Right lobe of liver (tissue), 6 donors: ENCODE data around the gene PHGDH. TPM values are rescaled to one million over a fixed set of nuclear protein-coding genes. Genes with fewer than 3 reads are reported as not detected.

ENCODE experiments used
- ATAC-seq, 4 donors: fragments of 200-7000 bp; cut with Tn5 transposase; one replicate each; pipeline ENCODE4 v1.9.1; 2020; ENCODE audit warnings: mild to moderate bottlenecking in 4 of 4, moderate library complexity in 4 of 4
- DNase-seq, 3 donors: peaks; one replicate each; pipeline ENCODE4 v3.0.0-alpha.2; 2020
- H3K27ac ChIP-seq, 3 donors: fragments of 200-600 bp; one replicate each; pipeline ENCODE4 v1.8.0; 2022
- H3K27me3 ChIP-seq, 2 donors: fragments of 200-600 bp; one replicate each; pipeline ENCODE4 v1.8.0; 2022
- H3K36me3 ChIP-seq, 4 donors: fragments of 200-600 bp; sonication (generic) in 1 of 4; one replicate each; pipeline versions ENCODE4 v1.5.1 to v1.8.0; 2017 to 2022; ENCODE audit warnings: control low read depth in 1 of 4
- H3K4me1 ChIP-seq, 4 donors: fragments of 200-600 bp; sonication (generic) in 1 of 4; one replicate each; pipeline versions ENCODE4 v1.5.1 to v1.8.0; 2017 to 2022; ENCODE audit warnings: control low read depth in 1 of 4
- H3K4me3 ChIP-seq, 3 donors: fragments of 200-600 bp; one replicate each; pipeline ENCODE4 v1.8.0; 2022
- H3K9me3 ChIP-seq, 4 donors: fragments of 200-600 bp; sonication (generic) in 1 of 4; one replicate each; pipeline versions ENCODE4 v1.5.1 to v1.8.0; 2017 to 2022; ENCODE audit warnings: control low read depth in 1 of 4
- CTCF ChIP-seq, 4 donors: fragments of 200-600 bp in 3 of 4; fragments of 450-650 bp in 1 of 4; IDR thresholded peaks; one replicate each; pipeline versions ENCODE4 v1.5.1 to v1.8.0; 2016 to 2022; ENCODE audit warnings: antibody characterized with exemption in 4 of 4, mild to moderate bottlenecking in 2 of 4
- POLR2A ChIP-seq: fragments of 450-650 bp; IDR thresholded peaks from one replicate; pipeline ENCODE4 v1.6.1; 2017; ENCODE audit warnings: antibody characterized with exemption, mild to moderate bottlenecking
- WGBS: methylation state at CpG from one replicate; pipeline ENCODE4 v1.1.6; 2018; ENCODE audit warnings: low coverage, low lambda C conversion rate; ENCODE audit not compliant: insufficient coverage; ENCODE audit errors: missing lambda C conversion rate; 5-methylcytosine and 5-hydroxymethylcytosine counted together
- intact Hi-C, 2 donors: fragments of 100-400 bp; cut with DNase I; formaldehyde crosslinking; loops; one replicate each; pipeline versions ENCODE4 v1.11.2 to v1.14.1; 2022
- total RNA-seq, 6 experiments: library from RNA; depleted of rRNA in 2 of 6; stranded (reverse); fragments of >200 nt in 2 of 6; fragmentation: NEBNext Ultra II Directional in 3 of 6; extraction: Animal tissue kit (Norgen Biotek cat#: 25700) in 3 of 6; gene quantifications; one replicate each; pipeline versions ENCODE4 v1.1.0 to v1.2.4, GENCODE V29; 2016 to 2023
- donor health status: DM: no; HTN: yes; CAD: no.
- donor health status: DM: no; HTN: no; CAD: no.
- donor health status: DM: no; HTN: no; CAD: no.
- donor health status: DM: no; HTN: yes; CAD: no.
- donor health status: DM: no; HTN: yes; CAD: no.

The PHGDH gene
- total RNA-seq, 6 experiments from 2014 or later = 51.2 to 151 (median 74.0) TPM

GRCh38 chr1:119767486-119767885 is 55.8 kb downstream of the PHGDH start:
- H3K9me3 ChIP-seq = no peaks in the 10 kb centered on the region
- ATAC-seq (no peak), DNase-seq (no peak)
- H3K4me1 ChIP-seq = peaks cover 0 to 41% (median 9%) of the 10 kb centered on the region in 4 donors
- H3K4me3 ChIP-seq = peak overlapping the region; percentile 47 to 71 (median 65)
- peak overlapping the region; percentile 68 to 99 (median 94) for H3K27ac ChIP-seq
- peaks cover 0 to 22% (median 7%) of the 10 kb centered on the region in 4 donors for H3K36me3 ChIP-seq
- intact Hi-C loops = no loop called here
- WGBS = 37% methylated on average over 2 of the region's 2 CpGs
- TF ChIP-seq POLR2A (no peak), CTCF (IDR thresholded peaks at IDR 0.05) (no peak)
- no peaks in the 10 kb centered on the region for H3K27me3 ChIP-seq

- peaks cover 0 to 42% (median 15%) of the 10 kb centered on the region in 4 donors for H3K4me1 ChIP-seq
- DNase-seq (peak; percentile 69 to 94 (median 91)), ATAC-seq (peak; percentile 72 to 88 (median 76))
- H3K36me3 ChIP-seq = peaks cover 0 to 9% (median 4%) of the 10 kb centered on the region in 4 donors
- intact Hi-C loops = no loop called here
- TF ChIP-seq POLR2A (peak; percentile 60), CTCF (IDR thresholded peaks at IDR 0.05) (no peak)
- peak within 1 kb of the TSS; percentile 47 to 71 (median 65) for H3K4me3 ChIP-seq
- no peaks in the 10 kb centered on the region for H3K27me3 ChIP-seq
- 23% methylated on average over 6 of the region's 8 CpGs for WGBS
- H3K9me3 ChIP-seq = no peaks in the 10 kb centered on the region
- peak within 1 kb of the TSS; percentile 68 to 99 (median 94) for H3K27ac ChIP-seq
Observed at GRCh38 chr1:119768778-119769177, 57.0 kb downstream of the PHGDH start, which contains the start of gene HMGCS2. Gene HMGCS2 (minus strand): TSS chr1:119768905. CDS start chr1:119768844, 61 bp downstream.

GRCh38 chr1:119771016-119771415 is 59.3 kb downstream of the PHGDH start:
- H3K27me3 ChIP-seq = no peaks in the 10 kb centered on the region
- peak overlapping the region in 1 of 3 donors; percentile 88 for H3K27ac ChIP-seq
- no peak overlapping the region for H3K4me3 ChIP-seq
- intact Hi-C loops = no loop called here
- WGBS = 17% methylated on average over 2 of the region's 2 CpGs
- H3K4me1 ChIP-seq = peaks cover 0 to 53% (median 24%) of the 10 kb centered on the region in 4 donors
- no peaks in the 10 kb centered on the region for H3K36me3 ChIP-seq
- TF ChIP-seq POLR2A (no peak), CTCF (IDR thresholded peaks at IDR 0.05) (no peak)
- ATAC-seq = no peak
- H3K9me3 ChIP-seq = no peaks in the 10 kb centered on the region
- DNase-seq = no peak

- H3K36me3 ChIP-seq = no peaks in the 10 kb centered on the region
- DNase-seq (no peak), ATAC-seq (no peak)
- intact Hi-C loops = no loop called here
- TF ChIP-seq POLR2A (no peak), CTCF (IDR thresholded peaks at IDR 0.05) (no peak)
- H3K4me3 ChIP-seq = no peak overlapping the region
- WGBS = 36% methylated on average over 3 of the region's 3 CpGs
- no peaks in the 10 kb centered on the region for H3K9me3 ChIP-seq
- H3K4me1 ChIP-seq = peaks cover 0 to 53% (median 24%) of the 10 kb centered on the region in 4 donors
- no peaks in the 10 kb centered on the region for H3K27me3 ChIP-seq
- peak overlapping the region in 2 of 3 donors; percentile 83 to 88 for H3K27ac ChIP-seq
Observed at GRCh38 chr1:119771770-119772169, 60.0 kb downstream of the PHGDH start.
